HG03565 (cell line): ENCODE measurements around the gene HOGA1.
"Not testable (repeated sequence)": the region's sequence is repeated elsewhere in the genome, so short reads cannot be mapped to it uniquely, and the experiment has no call there.

Experiments
- ATAC-seq: cut with Tn5 transposase; IDR thresholded peaks from one replicate; pipeline ENCODE4 v1.9.1; 2021; ENCODE audit warnings: mild to moderate bottlenecking, moderate library complexity; ENCODE audit not compliant: unreplicated experiment

The HOGA1 gene

GRCh38 chr10:97607095-97607636 lies 23.0 kb downstream of the HOGA1 start:
- ATAC-seq, result no peak

- ATAC-seq, result no peak
These were observed 24.9 kb downstream of the HOGA1 start for GRCh38 chr10:97608991-97609561.

- ATAC-seq, result no peak
These were observed 27.3 kb downstream of the HOGA1 start for GRCh38 chr10:97611473-97611872.

- ATAC-seq, result no peak
These were observed 28.2 kb downstream of the HOGA1 start for GRCh38 chr10:97612386-97612785.

DNA sequence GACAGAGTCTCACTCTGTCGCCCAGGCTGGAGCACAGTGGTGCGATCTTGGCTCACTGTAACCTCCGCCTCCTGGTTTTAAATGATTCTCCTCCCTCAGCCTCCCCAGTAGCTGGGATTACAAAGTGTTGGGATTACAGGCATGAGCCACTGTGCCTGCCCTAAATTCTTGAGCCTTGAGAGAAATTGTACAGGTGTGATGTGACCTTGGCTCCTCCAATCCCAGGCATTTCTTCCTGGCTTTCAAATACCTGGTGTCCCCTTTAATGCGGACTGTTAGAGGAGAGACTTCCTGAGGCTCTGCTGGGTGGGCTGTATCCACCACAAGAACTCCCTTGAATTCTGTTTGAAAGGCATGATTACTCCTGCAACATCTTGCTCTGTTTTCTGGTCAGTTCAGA lies 34.1 kb downstream of the HOGA1 start:
- ATAC-seq, result no peak

- ATAC-seq, result no peak
These were observed 34.5 kb downstream of the HOGA1 start for GRCh38 chr10:97618733-97619132.

DNA sequence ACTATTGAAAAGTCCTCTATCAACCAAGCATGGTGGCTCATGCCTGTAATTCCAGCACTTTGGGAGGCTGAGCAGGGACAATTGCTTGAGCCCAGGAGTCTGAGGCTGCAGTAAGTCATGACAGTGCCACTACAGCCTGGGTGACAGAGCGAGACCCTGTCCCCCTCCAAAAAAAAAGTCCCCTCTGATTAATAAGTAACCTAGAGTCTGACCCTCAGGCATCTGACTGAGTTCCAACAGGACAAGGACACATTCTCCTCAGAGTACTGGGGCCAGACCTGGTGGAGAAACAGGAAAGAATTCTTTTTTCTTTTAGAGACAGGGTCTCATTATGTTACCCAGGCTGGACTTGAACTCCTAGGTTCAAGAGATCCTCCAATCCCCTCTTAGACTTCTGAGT lies 39.1 kb downstream of the HOGA1 start:
- ATAC-seq, result no peak

GRCh38 chr10:97627731-97628130 lies 43.5 kb downstream of the HOGA1 start:
- no peak for ATAC-seq

DNA sequence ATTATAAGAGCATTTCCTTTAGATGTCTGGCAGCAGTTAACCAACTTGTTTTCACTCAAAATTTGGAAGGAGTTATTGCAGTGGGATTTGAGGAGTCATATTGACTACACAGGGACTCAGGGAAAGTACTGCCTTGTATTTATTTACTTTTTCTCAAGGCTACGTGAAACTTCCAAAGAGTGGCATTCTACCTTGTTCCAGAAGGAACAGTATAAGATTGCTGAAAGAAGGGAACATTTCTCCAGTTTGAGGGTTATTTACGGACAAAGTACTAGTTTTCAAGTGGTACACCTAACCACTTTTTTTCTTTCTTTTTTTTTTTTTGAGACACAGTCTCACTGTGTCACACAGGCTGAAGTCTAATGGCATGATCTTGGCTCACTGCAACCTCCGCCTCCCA lies 44.0 kb downstream of the HOGA1 start:
- no peak for ATAC-seq

- no peak for ATAC-seq
These were observed 45.1 kb downstream of the HOGA1 start for GRCh38 chr10:97629289-97629688.

DNA sequence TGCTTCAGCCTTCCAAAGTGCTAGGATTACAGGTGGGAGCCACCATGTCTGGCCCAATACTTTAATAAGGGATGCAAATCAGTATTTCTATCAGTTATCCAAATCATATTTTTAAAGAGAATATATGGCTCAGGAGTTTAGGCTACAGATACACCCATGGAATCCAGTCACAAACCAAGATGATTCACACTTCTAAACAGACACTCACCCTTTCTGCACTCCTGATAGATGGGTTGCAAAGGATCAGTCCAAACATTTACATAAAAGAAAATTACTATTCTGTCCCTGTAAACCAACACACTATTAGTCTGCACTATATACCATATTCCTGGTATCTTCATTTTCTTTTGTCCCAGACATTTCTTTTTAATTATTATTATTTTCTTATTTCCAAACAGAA lies 46.9 kb downstream of the HOGA1 start:
- ATAC-seq, result no peak

DNA sequence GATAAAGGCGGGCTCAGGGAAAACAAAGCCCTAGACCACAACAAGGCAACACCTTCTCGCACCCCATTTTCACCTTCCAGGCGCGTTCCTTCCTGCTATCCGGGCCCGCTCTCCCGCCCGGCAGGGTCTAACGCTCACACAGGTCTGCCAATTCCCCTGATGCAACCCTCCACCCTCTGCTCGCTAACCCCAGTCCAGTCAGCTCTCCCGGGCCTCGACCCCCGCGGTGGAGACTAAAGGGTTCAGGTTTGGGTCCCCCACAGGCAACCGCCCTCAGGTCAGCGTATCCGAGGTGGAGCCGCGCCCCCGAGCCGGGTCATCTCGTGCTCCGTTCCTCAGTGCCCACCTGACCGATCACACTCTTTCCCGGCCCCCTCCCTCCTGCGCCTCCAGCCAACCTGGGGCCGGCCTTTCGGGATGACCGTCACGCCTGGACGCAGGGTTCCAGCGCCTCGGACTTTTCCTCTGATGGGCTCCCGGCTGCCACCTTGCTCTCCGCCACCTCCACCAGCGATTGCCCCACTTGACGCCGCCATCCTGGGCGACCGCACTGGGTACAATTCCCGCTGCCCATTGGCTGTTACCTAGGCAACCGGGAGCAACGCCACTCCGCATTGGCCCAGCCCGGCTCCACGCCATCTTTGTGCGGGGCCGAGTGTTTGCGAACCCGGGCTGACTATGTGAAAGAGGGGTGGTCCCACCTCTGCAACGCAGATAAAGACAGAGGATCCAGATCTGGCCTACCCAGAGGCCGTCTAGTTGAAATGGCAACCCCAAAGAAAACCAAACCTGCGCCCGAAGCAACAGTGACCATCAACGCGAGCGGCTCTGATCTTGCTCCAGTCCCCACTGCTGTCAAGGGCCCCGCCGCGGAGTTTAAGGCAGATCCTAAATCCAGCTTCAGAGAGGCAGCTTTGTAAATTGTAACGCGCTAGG lies 49.0 kb downstream of the HOGA1 start, which contains the start of gene MORN4:
Gene MORN4 (minus strand): TSS at position 552 of the 936 bp plus-strand sequence. CDS start 13,847 bp downstream, outside the sequence.
- peak; percentile 97 for ATAC-seq

DNA sequence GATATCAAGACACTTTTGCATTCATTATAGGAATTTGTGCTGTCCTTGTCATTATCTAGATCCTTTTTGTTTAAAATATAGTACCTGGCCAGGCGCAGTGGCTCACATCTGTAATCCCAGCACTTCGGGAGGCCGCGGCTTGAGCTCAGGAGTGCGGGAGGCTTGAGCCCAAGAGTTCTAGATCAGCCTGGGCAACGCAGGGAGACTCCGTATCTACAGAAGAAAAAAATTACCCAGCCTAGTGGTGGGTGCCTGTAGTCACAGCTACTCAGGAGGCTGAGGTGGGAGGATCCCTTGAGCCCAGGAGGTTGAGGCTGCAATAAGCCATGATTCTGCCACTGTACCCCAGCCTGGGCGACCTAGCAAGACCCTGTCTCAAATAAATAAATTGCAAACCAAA lies 49.7 kb downstream of the HOGA1 start:
- no peak for ATAC-seq

- ATAC-seq, result no peak
These were observed 51.4 kb downstream of the HOGA1 start for GRCh38 chr10:97635577-97635976.

GRCh38 chr10:97639090-97639489 lies 54.9 kb downstream of the HOGA1 start:
- ATAC-seq, result not testable (repeated sequence)

- ATAC-seq, result peak; percentile 91
These were observed 56.1 kb downstream of the HOGA1 start, which contains the start of gene PI4K2A for GRCh38 chr10:97640174-97640867. PI4K2A (plus strand) TSS chr10:97640671; CDS start chr10:97640743, 72 bp downstream.

DNA sequence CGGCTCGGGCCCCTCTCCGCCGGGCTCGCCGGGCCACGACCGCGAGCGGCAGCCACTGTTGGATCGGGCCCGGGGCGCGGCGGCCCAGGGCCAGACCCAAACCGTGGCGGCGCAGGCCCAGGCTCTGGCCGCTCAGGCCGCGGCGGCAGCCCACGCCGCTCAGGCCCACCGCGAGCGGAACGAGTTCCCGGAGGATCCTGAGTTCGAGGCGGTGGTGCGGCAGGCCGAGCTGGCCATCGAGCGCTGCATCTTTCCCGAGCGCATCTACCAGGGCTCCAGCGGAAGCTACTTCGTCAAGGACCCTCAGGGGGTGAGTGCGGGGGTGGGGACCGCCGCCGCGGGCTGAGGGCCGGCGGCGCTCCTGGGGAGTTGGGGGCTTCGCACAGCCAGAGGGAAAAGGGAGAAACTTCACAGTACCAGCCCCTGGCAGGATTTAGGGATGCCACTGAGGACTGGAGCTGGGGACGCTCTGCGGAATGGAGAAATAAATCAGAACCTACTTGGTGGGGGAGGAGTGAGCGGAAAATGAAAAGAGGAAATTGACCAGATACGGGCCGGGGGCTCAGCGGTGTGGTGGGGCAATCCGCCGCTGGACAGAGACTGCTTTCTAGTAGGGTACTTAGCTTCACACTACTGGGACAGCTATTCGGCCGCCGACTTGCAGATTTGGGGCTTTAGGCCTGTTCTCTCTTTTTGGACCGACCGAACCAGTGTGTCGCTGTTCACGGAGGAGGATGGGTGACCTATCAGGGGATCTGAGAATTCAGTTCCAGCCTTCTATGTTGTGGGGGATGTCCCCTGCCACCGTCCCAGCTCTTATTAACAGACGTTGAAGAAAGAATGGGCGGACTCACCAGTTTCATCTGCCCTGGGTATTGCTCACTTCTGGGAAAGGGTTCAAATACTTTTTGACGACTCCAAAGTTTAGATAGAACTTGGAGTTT lies 57.0 kb downstream of the HOGA1 start:
- ATAC-seq, result peak; percentile 16

DNA sequence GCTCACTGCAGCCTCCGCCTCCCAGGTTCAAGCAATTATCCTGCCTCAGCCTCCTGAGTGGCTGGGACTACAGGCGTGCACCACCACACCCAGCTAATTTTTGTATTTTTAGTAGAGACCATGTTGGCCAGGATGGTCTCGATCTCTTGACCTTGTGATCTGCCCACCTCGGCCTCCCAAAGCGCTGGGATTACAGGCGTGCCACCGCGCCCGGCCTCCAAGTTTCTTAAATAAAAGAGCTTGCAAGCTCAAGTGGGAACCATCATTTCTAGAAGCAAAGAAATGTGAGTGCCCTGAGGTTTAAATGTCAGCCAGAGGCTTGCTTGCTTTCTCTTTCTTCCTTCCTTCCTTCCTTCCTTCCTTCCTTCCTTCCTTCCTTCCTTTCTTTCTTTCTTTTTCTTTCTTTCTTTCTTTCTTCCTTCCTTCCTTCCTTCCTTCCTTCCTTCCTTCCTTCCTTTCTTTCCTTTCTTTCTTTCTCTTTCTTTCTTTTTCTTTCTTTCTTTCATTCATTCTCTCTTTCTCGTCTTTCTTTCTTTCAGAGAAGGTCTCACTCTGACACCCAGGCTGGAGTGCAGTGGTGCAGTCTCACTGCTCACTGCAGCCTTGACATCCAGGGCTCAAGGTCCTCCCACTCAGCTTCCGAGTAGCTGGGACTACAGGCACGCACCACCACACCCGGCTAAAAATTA lies 58.4 kb downstream of the HOGA1 start:
- ATAC-seq, result not testable (repeated sequence)

- no peak for ATAC-seq
These were observed 59.3 kb downstream of the HOGA1 start for GRCh38 chr10:97643441-97643985.
